BE2C (cell line): ENCODE measurements around the gene MERTK.

Experiments used
- DNase-seq: peaks from one replicate; pipeline ENCODE4 v3.0.0-alpha.2; 2020
- H3K27me3 ChIP-seq: fragments of 250-450 bp; sonication (Bioruptor Pico); 2 replicates; pipeline ENCODE4 v1.5.1; 2020; ENCODE audit warnings: mild to moderate bottlenecking
- H3K36me3 ChIP-seq: fragments of 250-450 bp; sonication (Bioruptor Pico); 2 replicates; pipeline ENCODE4 v1.5.1; 2020; ENCODE audit warnings: mild to moderate bottlenecking
- H3K4me1 ChIP-seq: fragments of 250-450 bp; sonication (Bioruptor Pico); 2 replicates; pipeline ENCODE4 v1.5.1; 2020
- H3K4me3 ChIP-seq: 2 replicates; pipeline ENCODE4 v1.5.1; 2011; ENCODE audit warnings: low read depth, low read length
- H3K9me3 ChIP-seq: fragments of 250-450 bp; sonication (Bioruptor Pico); 2 replicates; pipeline ENCODE4 v1.5.1; 2020
- CTCF ChIP-seq: IDR thresholded peaks from 2 replicates; pipeline ENCODE4 v1.5.1; 2012; ENCODE audit warnings: mild to moderate bottlenecking, low read depth, low read length

MERTK gene

DNA sequence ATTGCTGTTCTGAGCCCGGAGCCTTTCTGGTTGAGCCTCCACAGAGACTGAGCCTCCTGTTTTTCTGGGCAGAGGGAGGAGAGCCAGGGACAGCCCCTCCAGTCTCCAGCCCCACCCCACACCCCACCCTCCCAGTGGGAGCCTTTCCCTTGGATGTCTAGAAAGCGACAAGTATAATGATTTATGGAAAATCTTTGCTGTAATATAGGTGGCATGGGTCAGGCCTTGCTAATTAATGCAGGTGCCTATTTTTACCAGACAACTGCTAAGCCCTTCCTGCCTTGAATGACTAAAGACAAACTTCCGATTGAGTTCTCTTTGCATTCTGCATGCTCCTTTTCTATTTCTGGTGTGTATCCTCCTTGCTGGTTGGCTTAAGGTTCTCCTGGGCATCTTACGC lies 43.1 kb downstream of the MERTK start:
- no peak for DNase-seq
- H3K9me3 ChIP-seq: no peaks in the 10 kb centered on the region
- no peaks in the 10 kb centered on the region for H3K4me1 ChIP-seq
- H3K36me3 ChIP-seq: no peaks in the 10 kb centered on the region
- H3K4me3 ChIP-seq: no peak overlapping the region
- no peak for TF ChIP-seq CTCF
- H3K27me3 ChIP-seq: no peaks in the 10 kb centered on the region

GRCh38 chr2:111944531-111945210 lies 46.3 kb downstream of the MERTK start:
- Histone ChIP-seq H3K27me3 (no peaks in the 10 kb centered on the region), H3K4me1 (no peaks in the 10 kb centered on the region), H3K36me3 (no peaks in the 10 kb centered on the region), H3K9me3 (no peaks in the 10 kb centered on the region), H3K4me3 (no peak overlapping the region)
- TF ChIP-seq CTCF: no peak
- DNase-seq: no peak

DNA sequence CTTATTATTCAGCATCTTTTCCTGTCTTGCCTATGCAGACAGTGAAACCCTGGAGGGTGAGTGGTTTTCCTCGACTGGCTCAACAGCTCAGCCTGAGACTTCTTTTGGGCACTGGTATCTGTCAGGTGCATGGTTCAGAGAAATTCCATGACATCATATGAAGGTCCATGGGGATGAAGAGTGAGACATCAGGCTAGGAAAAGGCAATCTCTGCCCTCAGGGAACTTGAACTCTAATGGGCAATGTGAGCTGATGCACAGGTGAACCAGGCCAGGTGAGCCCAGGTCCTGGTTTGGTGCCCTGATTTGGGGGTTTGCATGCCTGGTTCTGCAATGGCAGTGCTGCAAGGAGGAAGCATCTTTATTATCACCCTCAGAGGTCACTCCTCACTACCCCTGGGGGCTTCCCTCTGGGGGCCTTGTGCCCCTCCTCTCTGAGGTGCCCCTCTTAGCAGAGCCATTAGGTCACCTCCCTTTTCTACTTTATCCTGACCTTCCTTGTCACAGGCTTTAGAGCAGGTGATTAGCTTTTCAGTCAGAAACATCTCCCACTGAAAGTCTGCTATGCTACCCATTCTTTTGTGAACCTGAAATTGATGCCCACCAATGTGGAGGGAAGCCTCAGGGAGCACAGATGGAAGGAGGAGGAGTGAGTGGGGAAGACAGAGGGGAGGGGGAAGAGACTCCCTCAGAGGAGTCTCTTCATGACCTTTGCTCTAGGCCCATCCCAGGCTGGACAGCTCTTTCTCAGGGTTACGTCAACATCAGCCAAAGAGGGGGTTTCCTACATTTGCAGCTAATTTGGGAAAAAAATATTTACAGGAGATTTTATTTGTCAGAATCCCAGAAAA lies 47.3 kb downstream of the MERTK start:
- DNase-seq: no peak
- Histone ChIP-seq H3K27me3 (no peaks in the 10 kb centered on the region), H3K9me3 (no peaks in the 10 kb centered on the region), H3K36me3 (no peaks in the 10 kb centered on the region), H3K4me3 (no peak overlapping the region), H3K4me1 (no peaks in the 10 kb centered on the region)
- no peak for TF ChIP-seq CTCF

DNA sequence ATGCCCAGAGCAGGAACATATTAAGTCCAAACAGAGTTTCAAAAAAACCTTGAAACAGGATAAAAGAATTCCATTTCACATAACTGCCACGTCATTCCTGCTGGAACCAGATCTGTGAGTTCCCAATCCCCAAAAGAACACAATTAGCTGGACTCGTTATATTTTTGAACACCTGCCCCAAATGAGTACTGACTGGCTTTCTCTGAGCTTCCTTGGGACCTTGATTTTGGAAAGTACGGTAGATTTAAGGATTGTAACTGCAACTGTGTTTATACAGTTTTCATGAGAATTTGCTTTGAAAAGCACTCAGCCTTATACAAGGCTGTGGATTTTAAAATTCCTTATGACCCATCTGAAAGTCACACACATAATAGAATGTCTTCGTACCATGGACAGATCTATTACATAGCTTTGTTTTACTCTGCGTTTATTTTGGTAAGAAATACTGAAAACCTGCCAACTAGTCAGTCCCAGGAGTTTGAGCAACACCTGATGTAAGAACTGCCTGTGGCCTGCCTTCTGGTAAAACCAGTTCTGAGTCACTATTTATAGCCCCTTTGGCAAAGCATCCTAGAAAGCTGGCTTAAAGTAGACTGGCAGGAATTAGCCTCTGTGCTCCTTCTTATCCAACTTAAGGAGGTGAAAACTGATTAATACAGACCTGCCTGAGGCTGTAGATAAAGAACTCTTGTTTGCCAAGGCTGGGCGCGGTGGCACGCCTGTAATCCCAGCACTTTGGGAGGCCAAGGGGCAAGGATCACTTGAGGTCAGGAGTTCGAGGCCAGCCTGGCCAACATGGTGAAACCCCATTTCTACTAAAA lies 48.1 kb downstream of the MERTK start:
- no peak overlapping the region for H3K4me3 ChIP-seq
- no peaks in the 10 kb centered on the region for H3K9me3 ChIP-seq
- TF ChIP-seq CTCF: no peak
- no peak for DNase-seq
- no peaks in the 10 kb centered on the region for H3K27me3 ChIP-seq
- no peaks in the 10 kb centered on the region for H3K36me3 ChIP-seq
- no peaks in the 10 kb centered on the region for H3K4me1 ChIP-seq

GRCh38 chr2:111947219-111947618 lies 48.8 kb downstream of the MERTK start:
- H3K4me1 ChIP-seq: no peaks in the 10 kb centered on the region
- H3K4me3 ChIP-seq: no peak overlapping the region
- no peak for TF ChIP-seq CTCF

More at GRCh38 chr2:111947219-111947618, 48.8 kb downstream of the MERTK start:
- Histone ChIP-seq H3K36me3 (no peaks in the 10 kb centered on the region), H3K9me3 (no peaks in the 10 kb centered on the region), H3K27me3 (no peaks in the 10 kb centered on the region)
- no peak for DNase-seq
